HG02970 (cell line): ENCODE measurements around the gene EPS8L2.

Experiments used
- ATAC-seq: cut with Tn5 transposase; IDR thresholded peaks from one replicate; pipeline ENCODE4 v1.9.1; 2021; ENCODE audit warnings: mild to moderate bottlenecking, moderate library complexity, moderate number of reproducible peaks; ENCODE audit not compliant: unreplicated experiment, low FRiP score

EPS8L2 gene

GRCh38 chr11:705646-706438 is at the start of gene EPS8L2:
Gene EPS8L2 (plus strand): TSS chr11:706231. CDS start chr11:709408, 3,177 bp downstream.
- no peak for ATAC-seq

DNA sequence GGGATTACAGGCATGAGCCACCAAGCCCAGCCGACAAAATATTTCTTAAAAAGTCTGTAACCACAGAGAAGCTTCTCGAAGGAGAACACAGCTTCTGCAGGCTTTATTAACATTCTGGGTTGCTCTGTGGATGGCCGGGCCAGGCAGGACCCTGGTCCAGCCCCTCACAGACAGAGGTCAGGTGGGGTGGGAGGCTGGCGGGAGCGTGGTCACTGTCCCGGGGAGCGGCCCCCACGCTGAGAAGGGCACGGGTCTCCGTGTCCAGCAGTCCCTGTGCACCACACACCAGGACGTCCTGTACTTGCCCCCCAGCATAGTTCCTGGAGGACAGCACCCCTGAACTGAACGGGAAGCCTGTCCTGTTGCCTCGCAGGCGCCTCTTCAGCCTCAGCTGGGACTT is 49.6 kb upstream of the EPS8L2 start:
- no peak for ATAC-seq

DNA sequence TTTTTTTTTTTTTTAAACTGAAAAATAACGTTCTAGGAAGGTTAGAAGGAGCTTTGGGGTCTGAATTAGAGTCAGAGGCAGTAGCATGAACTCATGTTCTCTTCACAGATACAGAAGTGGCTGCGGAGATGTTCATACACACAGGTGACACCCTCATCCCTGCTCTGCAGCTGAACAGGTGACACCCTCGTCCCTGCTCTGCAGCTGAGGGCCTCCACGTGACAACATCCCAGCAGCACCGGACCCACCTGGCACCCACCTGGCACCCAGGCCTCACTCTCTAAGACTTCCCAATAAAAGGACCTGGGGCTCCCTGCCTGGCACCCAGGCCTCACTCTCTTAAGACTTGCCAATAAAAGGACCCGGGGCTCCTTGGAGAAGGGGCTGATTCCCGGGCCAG is 49.2 kb upstream of the EPS8L2 start:
- no peak for ATAC-seq

GRCh38 chr11:657691-658126 is 48.3 kb upstream of the EPS8L2 start:
- no peak for ATAC-seq

GRCh38 chr11:659532-660085 is 46.4 kb upstream of the EPS8L2 start:
- no peak for ATAC-seq

DNA sequence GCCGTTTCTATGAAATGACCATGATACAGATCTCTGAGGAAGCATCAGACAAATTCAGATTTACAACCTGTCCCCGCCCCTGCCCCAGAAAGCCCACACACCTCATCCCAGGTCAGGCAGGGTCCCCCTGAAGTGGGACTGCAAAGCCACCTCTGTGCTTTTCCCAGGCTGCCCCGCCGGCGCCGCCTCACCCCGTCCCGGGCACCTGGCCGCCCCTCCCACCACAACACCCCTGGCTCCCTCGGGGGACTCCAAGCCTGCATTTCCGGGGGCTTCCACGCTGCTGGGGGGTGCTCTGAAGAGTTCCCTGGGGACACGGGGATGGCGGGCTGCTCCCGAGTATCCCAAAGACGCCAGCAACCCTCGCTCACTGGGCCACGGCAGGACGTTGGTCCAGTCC is 45.8 kb upstream of the EPS8L2 start:
- ATAC-seq: no peak

DNA sequence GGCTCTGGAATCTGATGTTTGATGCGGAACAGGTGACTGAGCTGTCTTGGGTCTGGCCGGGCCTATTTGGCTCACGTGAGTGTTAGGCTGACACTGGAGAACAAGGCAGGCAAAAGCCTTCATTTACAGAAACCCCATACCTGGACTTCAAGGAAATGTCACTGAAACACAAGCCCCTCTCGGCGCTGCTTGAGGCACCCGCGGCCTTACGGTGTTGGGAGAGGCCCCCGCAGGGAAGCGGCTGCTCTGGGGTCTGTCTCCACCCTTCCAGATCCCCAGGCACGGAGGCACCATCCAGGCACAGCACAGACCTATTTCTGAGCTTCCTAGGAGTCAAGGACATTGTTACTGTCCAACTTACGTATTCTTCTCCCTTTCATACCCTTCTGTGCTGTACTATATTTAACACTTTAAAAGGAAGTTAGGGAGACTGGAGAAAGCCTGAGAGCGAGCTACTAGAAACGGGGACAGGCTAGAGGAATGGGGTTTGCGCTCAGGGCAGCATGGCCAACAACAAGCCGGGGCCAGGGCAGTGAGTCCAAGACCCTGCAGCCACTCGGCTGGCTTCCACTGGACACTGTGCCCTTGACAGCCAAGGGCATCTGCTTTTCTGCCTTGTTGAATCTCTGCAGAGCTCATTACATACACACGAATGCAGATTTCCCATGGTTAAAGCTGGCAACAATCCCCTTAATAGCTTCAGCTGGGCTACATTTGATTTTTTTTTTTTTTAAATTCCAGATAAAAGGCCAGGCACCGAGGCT is 45.2 kb upstream of the EPS8L2 start:
- ATAC-seq: no peak

DNA sequence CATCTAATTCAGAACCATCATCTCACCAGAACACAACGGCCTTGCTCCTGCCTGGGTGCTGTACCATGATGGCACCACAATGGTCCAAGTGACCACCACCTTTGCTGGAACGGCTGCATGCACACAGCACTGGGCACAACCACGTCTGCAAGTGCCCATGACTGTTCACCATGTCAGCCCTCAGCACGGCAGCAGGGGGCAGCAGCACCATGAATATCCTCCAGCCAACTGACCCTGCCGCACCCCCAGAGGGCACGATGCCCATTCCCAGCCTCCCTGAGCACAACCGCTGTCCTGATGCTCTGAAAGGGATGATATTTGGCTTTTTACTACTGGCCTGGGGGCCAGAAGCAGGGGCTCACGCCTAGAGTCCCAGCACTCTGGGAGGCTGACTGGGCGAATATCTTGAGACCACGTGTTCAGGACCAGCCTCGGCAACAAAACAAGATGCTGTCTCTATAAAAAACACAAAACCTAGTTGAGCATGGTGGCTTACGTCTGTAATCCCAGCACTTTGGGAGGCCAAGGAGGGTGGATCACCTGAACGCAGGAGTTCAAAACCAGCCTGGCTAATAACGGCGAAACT is 43.2 kb upstream of the EPS8L2 start:
- no peak for ATAC-seq

GRCh38 chr11:665062-665703 is 40.8 kb upstream of the EPS8L2 start:
- no peak for ATAC-seq

- no peak for ATAC-seq
These were observed 40.2 kb upstream of the EPS8L2 start for GRCh38 chr11:665704-666281.

DNA sequence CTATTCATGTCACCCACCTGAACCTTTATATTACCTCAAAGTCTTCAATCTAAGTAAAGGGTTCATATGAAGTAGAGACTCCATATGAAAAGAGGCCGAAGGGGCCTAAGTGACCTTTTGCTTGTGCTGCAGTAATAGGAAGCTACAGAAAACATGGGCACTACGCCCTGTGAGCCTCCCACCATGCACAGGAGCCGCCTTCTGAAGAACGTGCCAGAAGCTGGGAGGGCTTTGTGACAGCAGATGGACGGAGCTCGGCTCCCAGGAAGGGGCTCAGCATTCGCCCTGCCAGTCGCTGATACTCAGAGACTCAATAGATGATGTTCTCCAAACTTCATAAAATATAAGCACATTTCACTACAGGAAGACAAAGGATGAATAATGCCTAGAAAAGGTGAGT is 32.2 kb upstream of the EPS8L2 start:
- ATAC-seq: no peak

DNA sequence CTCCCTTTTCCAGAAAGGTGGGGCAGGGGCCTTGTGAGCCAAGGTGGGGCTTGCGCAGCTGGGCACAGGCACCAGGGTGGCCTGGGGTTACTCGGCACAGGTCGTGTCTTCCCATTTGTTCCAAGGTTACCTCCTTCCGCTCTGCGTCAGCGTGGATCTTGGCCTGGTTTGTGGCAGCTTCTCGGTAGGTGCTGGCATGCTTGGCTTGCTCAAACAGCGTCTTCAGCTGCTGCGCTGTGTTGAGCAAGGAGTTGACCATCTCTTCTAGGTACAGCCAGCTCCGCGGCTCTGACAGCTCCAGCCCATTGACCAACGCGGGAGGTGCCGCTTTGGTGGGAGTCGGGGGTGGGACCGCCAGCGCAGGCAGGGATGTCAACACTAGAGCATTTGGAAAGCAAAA is 31.6 kb upstream of the EPS8L2 start:
- no peak for ATAC-seq

- ATAC-seq: no peak
These were observed 27.7 kb upstream of the EPS8L2 start for GRCh38 chr11:678297-678696.

GRCh38 chr11:679271-680207 is 26.5 kb upstream of the EPS8L2 start:
- ATAC-seq: no peak

DNA sequence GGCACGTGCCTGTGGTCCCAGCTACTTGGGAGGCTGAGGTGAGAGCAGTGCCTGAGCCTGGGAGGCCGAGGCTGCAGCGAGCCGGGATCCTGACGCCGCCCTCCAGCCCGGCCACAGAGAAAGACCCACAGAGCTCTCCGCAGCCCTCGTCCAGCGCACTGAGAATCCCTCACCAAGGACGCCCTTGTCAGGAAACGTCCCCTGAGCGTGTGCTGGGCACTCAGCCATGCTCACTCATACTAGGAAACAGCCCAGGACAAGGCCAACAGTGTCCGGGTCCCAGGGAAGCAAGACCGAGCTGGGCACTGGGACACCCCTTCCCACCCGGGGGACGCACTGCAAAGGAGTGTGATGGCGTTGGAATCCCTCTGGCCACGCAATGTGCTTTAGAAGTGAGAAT is 25.6 kb upstream of the EPS8L2 start:
- no peak for ATAC-seq

DNA sequence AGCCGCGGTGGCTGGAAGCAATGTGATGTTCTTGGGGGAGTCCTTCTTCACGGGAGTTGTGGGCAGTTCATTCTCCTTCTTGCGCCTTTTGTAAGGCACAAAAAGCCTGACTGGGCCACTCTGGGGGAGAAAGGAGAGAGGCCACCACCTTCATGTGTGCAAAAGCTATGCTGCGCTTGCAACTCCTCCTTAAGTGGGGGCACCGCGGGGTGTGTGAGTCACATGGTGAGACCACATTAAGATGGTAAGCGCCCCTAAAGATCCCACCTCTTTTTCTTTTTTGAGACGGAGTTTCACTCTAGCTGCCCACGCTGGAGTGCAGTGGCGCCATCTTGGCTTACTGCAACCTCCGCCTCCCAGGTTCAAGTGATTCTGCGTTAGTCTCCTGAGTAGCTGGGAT is 25.1 kb upstream of the EPS8L2 start:
- no peak for ATAC-seq

DNA sequence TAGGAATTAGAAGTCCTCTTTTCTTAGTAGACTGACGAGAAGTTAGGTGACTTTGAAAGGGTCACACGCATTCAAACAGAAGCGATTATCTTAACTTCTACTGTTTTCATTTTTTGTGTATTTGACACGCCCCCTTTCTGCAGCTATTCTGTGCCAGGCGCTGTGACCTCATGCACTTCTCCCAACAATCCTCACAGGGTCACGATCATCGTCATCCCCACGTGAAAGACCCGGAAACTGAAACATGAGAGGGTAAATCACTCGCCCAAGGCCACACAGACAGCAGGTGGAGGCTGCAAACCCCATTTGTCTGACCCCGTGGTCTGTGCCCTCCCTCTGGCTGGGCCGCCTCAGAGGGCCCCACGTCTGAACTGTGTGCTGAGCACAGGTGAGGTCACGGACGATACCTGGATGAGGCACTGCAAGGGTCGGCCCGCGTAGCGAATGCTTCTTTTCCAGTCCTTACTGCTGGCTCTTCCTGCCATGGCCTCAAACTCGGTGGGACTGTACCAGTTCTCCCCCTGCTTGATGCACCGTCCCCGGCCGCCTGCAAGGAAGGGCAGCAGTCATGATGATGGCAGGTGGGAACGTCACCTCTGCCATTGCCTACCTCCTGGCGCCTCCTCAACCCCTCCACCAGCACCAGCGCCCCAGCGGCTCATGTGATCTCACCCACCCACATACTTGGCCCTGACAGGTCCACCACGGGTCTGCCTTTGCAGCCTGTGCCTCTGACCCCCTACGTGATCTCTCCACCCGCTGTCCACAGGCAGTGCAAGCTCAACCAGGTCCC is 19.4 kb upstream of the EPS8L2 start:
- no peak for ATAC-seq

GRCh38 chr11:687751-688150 is 18.3 kb upstream of the EPS8L2 start:
- no peak for ATAC-seq
